T-helper 2 cell (primary cell): Measurements from ENCODE around the gene STPG3.

Experiments used
- DNase-seq, 5 experiments: peaks; one replicate each; pipeline versions ENCODE4 v3.0.0 to v3.0.0-alpha.2; 2012 to 2022

STPG3 gene

DNA sequence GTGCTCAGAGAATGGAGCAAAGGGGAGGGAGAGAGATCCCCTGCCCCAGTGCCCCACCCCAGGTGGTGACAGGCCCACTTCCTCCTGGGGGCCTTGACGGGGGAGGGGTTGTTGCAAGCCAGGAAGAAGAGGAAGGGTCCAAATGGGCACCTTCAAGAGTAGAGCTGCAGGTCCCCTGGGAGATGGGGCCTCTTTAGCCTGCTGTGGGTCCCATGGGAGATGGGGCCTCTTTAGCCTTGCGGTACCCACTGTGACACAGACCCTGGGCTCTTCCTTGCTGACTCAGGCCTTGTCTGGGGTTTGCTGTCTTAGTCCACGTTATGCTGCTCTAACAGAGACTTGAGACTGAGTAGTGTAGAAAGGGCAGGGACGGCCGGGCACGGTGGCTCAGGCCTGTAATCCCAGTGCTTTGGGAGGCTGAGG lies 16.9 kb downstream of the STPG3 start:
- no peak for DNase-seq

DNA sequence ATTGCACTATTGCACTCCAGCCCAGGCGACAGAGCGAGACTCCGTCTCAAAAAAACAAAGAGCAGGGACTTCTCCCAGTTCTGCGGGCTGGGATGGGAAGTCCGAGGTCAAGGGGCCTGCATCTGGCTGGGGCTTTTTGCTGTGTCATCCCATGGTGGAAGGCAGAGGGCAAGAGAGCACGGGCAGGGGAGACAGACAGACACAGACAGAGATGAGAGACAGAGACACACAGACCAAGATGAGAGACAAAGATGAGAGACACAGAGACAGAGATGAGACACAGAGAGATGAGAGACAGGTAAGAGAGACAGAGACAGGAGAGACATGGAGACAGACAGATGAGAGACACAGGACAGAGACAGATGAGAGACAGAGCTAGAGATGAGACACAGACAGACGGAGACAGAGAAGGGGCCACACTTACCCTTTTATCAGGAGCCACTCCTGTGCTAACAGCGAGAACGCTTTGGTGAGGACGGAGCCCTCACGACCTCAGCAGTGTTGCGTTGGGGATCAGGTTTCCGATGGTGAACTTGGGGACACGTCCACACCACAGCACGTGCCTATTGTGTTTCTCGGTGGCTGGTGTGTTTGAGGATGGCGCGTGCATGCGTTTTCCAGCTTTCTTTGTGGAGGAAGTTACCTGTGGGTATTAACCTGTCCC lies 17.6 kb downstream of the STPG3 start:
- no peak for DNase-seq

- no peak for DNase-seq
These were observed 18.2 kb downstream of the STPG3 start for GRCh38 chr9:137269231-137269772.

DNA sequence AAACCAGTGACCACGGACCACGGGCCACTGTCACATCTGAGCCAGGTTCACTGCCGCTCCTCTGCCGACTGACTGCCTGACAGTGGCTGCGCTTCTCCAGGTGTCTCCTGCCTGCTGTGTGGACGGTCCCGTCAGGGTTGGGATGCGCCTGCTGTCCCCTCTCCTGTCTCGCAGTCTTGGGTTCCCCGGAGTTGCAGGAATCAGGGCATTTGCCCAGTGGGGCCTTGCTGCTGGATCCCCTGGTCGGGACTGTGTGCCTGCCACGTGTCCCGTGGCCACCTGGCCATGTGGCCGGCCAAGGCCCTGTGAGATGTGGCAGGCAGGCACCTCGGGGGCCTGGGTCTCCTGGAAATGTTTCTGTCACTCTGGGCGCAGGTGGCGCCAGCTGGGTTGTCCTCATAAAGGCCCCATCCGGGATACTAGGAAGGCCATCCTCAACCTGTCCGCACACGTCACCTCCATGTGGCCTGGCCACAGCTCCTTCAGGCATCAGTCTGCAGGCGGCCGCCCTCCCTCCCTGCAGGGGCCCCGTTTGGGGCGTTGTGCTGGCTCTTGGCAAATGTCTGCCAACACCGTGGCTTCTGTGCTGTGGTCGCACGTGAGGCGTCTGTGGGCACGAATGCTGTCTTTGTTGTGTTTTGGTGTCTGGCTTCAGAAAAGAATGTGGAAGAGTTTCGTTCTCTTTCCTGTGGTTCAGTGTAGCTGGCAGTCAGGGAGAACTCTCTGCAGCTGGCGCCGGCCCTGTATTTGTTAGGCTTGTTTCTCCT lies 20.0 kb downstream of the STPG3 start:
- DNase-seq, result peak in 2 of 5 experiments; percentile 23 to 67

GRCh38 chr9:137271696-137272076 lies 20.6 kb downstream of the STPG3 start:
- no peak for DNase-seq

DNA sequence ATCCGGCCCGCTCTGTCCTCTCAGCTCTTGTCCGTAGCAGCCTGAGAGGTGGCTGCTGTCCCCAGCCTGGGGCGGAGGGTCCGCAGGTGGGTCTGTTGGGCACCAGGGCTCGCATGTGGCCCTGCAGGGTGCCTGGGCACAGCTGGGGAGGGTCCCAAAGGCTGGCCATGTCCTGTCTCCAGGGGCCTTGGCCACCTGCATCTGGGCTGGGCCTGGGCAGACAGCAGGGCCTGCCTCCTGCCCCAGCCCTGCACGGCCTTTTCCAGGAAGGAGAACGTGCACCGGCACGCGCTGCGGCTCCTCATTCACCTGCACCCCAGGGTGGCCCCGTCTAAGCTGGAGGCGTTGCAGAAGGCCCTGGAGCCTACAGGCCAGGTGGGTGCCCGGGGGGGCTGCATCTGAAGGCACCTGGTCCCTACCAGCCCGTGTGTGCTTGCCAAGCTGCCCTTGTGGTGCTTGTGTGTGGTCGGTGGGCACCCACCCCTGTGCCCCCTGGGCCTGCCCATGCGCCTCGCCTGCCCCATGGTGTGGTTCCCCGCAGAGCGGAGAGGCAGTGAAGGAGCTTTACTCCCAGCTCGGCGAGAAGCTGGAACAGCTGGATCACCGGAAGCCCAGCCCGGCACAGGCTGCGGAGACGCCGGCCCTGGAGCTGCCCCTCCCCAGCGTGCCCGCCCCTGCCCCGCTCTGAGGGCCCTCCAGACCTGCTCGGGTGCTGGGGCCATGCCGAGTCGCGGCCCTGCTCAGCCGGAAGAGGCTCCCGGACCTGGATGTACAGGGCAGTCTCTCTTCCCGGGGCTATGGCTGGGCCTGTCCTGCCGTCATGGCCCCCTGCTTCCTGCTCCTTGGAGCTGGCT lies 21.4 kb downstream of the STPG3 start:
- no peak for DNase-seq

GRCh38 chr9:137273095-137273490 lies 22.0 kb downstream of the STPG3 start:
- DNase-seq, result no peak

DNA sequence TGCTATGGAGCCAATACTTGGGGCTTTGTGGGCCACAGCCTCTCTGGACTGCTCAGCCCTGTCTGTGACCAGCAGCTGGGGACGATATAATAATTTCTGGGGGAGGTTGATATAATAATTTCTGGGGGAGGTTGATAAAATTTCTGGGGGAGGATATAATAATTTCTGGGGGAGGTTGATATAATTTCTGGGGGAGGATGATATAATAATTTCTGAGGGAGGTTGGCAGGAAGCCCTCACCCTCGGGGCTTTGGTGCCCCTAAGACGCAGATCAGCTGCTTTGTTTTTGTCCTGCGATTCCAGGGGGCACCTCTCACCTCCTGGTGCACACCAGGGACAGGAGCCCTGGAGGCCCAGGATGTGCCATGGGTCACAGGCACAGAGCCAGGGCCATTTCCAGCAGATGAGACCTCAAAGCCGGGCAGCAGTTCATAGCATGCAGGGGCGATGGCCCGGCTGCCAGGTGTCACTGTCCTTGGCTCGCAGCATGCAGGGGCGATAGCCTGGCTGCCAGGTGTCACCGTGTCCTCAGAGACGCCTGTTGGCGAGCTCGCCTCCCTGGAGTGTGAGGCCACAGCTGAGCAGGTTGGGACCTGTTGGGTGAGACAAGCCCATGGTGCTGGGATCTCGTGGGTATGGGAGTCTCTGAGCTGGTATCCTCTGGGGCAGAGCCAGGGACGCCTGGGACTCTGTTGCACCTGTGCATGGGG lies 22.7 kb downstream of the STPG3 start:
- DNase-seq, result no peak

- no peak for DNase-seq
These were observed 24.1 kb downstream of the STPG3 start for GRCh38 chr9:137275203-137275587.

DNA sequence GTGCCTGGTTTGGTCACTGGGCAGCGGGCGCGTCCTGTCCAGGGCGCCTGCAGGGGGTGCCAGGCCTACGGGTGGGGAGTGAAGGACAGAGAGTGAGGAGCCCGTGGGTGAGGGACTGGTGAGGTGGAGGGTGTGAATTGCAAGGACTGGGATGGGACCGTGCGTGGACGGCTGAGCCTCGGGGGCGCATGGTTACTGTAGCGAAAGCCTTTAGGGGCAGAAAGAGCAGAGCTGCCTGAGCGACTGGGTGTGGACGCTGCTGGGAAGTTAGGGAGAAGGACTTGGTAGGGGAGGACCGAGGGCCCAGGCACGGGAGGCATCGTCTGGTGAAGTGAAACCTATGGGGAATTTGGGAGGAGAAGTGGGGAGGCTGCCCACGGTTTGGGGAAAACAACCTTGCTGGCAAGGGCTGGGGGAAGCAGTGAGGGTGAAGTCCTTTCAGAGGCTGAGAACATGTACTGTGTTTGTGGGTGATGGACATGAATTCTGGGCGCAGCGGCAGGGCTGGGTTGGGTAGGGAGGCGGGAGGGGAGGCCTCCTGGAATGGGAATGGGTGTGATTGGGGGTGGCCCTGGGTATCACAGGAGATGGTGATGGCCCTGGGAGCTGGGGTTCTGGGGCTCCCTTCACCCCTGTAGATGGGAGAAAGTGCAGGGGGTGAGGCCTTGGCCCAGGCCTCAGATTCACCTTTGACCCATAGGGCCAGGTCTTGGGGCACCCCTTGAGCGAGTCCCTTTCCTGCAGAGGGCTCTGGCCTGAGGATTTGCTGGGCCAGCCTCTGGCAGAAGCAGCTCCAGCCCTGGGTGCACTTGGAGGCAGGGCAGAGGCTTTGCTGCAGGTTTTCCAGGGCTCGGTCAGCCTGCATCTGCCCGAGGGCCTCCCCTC lies 24.7 kb downstream of the STPG3 start:
- DNase-seq, result no peak

DNA sequence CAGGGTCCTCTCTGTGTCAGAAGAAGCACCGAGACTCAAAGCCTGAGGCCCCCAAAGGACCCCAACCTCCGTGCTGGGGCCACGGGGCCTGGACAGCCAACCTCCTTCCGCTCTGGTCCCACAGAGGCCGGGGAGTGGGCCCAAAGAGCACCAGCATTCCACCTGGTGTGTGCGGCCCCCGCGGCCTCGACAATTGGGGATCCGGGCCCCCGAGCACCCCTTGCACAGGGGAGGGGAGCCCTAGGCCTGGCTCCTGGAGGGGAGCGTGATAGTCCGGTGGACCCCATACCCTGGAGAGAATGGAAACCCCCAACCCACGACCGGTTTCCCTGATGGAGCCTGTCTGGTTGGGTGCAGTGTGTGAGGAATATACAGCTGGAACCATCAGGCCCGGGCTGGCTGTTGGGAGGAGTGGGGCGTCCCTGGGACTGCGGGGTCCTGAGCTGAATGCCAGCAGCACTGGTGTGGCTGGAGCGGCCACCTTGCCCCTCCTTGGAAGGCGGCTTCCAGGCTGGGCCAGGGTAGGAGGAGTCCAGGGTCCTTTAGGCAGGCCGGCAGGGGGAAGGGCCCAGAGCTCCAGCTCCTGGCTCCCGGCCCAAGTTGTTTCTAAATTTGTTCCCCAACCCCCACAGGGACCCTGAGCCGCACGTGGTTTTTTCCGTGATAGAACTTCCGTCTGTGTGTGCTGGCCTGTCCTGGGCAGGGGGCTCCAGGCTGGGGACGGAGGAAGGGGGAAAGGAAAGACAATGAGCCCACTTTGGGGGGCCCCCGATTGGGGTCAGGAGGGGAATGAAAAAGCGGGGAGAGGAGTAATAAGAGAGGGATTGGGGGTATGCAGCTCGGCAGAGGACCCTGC lies 25.6 kb downstream of the STPG3 start:
- DNase-seq, result no peak

- peak in 1 of 5 experiments; percentile 40 for DNase-seq
These were observed 26.4 kb downstream of the STPG3 start, which contains the start of gene TOR4A for GRCh38 chr9:137277329-137278041. Gene TOR4A, plus strand, starts transcription at chr9:137277726. Its CDS starts 964 bp downstream, at chr9:137278690.

DNA sequence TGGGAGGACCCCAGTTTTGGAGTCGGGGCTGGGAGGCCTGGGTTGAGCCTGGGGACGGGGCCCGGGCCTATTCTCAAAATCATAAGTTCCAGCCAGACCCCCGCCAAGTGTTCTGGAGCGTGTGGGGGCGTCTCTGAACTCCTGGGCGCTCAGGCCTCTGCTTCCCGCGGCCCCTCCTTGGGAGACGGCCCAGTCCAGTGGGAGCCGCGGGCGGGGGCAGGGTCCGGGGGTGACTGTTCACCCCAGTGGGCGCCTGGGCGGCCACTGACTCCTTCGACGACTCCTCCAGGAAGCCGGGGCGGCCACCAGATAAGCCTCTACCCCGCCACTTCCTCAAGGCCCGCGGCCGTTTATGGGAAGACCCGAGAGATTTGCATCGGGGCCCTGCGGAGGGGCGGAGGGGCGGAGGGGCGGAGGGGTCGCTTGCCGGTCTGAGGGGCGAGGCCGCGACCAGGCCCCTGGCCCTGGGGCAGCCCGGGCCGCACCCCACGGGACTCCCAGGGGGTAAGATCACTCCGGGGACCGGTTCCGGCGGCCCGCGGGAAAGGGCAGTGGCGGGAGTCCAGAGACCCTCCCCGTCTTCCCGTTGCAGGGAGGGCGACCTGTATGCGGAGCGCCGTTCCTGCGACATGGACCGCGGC lies 27.1 kb downstream of the STPG3 start:
- no peak for DNase-seq

GRCh38 chr9:137278721-137279711 lies 27.9 kb downstream of the STPG3 start:
- DNase-seq, result no peak

- no peak for DNase-seq
These were observed 28.8 kb downstream of the STPG3 start for GRCh38 chr9:137279741-137280473.

DNA sequence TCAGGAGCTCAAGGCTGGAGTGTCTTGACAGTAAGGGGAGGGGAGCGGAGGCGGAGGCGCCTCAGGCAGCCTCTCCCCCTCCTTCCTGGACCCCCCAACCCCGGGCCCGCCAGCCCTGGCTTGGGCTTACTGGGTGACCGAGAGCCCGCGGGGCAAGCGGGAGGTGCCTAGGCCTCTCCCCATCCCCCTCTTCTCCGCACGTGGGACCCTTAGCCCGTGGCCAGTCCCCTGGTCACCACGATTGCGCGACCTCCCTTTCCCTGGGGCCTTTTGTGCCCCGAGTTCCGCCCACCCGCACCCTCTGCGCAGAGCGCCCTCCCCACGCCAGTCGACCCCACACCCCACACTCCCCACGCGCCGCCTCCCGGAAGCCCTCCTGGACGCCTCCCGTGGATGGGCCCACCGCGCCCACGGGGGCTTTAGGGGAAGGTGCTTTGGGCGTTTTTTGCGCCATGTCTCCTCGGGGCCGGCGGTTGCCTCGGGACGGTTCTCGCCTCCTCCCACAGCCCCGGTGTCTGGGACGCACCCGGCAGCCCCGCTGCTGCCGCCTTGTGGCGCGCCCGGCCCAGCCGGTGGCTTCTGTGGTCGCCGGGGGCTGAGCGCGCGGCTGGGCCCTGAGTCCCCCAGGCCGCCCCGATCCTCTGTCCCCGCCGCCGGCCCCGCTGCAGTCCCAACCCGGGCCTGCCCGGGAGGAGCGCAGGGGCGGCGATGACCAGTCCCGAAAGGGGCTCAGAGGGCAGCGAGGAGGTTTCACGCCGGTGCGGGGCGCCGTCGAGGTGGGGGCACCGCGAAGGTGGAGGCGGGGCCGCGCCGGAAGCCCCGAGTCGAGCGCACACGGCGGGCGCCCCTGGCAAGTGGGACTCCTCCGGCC lies 29.6 kb downstream of the STPG3 start:
- DNase-seq, result no peak
